NCI-H510A (cell line): ENCODE results near the gene ZRANB1.

ENCODE experiments used
- DNase-seq: peaks from one replicate; lab custom pipeline; 2025; lab: John Stamatoyannopoulos, UW

ZRANB1 gene

GRCh38 chr10:124993736-124994451 is 52.0 kb downstream of the ZRANB1 start:
- no peak for DNase-seq

GRCh38 chr10:124994573-124995473 is 52.9 kb downstream of the ZRANB1 start:
- no peak for DNase-seq

GRCh38 chr10:124995605-124996004 is 53.7 kb downstream of the ZRANB1 start:
- no peak for DNase-seq

- DNase-seq, result no peak
Measured at GRCh38 chr10:124996127-124996853, 54.4 kb downstream of the ZRANB1 start.

- DNase-seq, result no peak
Measured at GRCh38 chr10:124996854-124997215, 54.9 kb downstream of the ZRANB1 start.

- no peak for DNase-seq
Measured at GRCh38 chr10:124997306-124997705, 55.4 kb downstream of the ZRANB1 start.

GRCh38 chr10:124997771-124998623 is 56.1 kb downstream of the ZRANB1 start:
- DNase-seq, result no peak

- no peak for DNase-seq
Measured at GRCh38 chr10:124998624-124999291, 56.8 kb downstream of the ZRANB1 start.

GRCh38 chr10:124999433-125000365 is 57.8 kb downstream of the ZRANB1 start:
- no peak for DNase-seq

- DNase-seq, result no peak
Measured at GRCh38 chr10:125000366-125001312, 58.7 kb downstream of the ZRANB1 start.

GRCh38 chr10:125001313-125002046 is 59.6 kb downstream of the ZRANB1 start:
- no peak for DNase-seq

GRCh38 chr10:125002047-125002422 is 60.1 kb downstream of the ZRANB1 start:
- DNase-seq, result no peak

GRCh38 chr10:125002423-125003145 is 60.7 kb downstream of the ZRANB1 start:
- DNase-seq, result no peak

- DNase-seq, result no peak
Measured at GRCh38 chr10:125003146-125003900, 61.4 kb downstream of the ZRANB1 start.

GRCh38 chr10:125003901-125004467 is 62.1 kb downstream of the ZRANB1 start:
- DNase-seq, result no peak

GRCh38 chr10:125004571-125005311 is 62.8 kb downstream of the ZRANB1 start:
- DNase-seq, result no peak
